Measurements from ENCODE around the gene KIF13A. TPM values are rescaled to one million over a fixed set of nuclear protein-coding genes. Genes with fewer than 3 reads are reported as not detected.

The KIF13A gene
- total RNA-seq, 1 experiment from 2014 or later: 49.3 TPM

- no peak for DNase-seq (ENCODE audit: low read depth, low spot score)
- Histone ChIP-seq H3K27me3 (ENCODE audit: control insufficient read depth, insufficient read depth, low read length) (no peaks in the 10 kb centered on the region), H3K36me3 (ENCODE audit: control insufficient read depth, insufficient read depth, low read length) (peaks cover 5% of the 10 kb centered on the region), H3K4me1 (ENCODE audit: control insufficient read depth, insufficient read depth, low read length) (no peaks in the 10 kb centered on the region), H3K27ac (ENCODE audit: low read length) (no peak overlapping the region), H3K9me3 (ENCODE audit: control insufficient read depth, insufficient read depth, low read depth, low read length) (no peaks in the 10 kb centered on the region), H3K4me3 (ENCODE audit: low read depth in 2 of 2, low read length in 2 of 2) (no peak overlapping the region)
- POLR2A ChIA-PET: no interaction called here
- in situ Hi-C loops (cut with HindIII; ENCODE audit: low pct_unique_long_range_greater_than_20kb, low sequenced_read_pairs): no loop called here
- intact Hi-C loops (cut with micrococcal nuclease; ENCODE audit: unreplicated experiment): no loop called here
- TF ChIP-seq TCF7L2 (IDR thresholded peaks at IDR 0.05; ENCODE audit: low read depth, low read length) (no peak), POLR2AphosphoS5 (IDR thresholded peaks at IDR 0.05; ENCODE audit: low read depth, low read length) (no peak), SIN3A (IDR thresholded peaks at IDR 0.05; ENCODE audit: borderline replicate concordance, insufficient read depth, low read depth, low read length) (no peak), CTCF (IDR thresholded peaks at IDR 0.05) (no peak)
- TF ChIP-seq, protein P1, sequence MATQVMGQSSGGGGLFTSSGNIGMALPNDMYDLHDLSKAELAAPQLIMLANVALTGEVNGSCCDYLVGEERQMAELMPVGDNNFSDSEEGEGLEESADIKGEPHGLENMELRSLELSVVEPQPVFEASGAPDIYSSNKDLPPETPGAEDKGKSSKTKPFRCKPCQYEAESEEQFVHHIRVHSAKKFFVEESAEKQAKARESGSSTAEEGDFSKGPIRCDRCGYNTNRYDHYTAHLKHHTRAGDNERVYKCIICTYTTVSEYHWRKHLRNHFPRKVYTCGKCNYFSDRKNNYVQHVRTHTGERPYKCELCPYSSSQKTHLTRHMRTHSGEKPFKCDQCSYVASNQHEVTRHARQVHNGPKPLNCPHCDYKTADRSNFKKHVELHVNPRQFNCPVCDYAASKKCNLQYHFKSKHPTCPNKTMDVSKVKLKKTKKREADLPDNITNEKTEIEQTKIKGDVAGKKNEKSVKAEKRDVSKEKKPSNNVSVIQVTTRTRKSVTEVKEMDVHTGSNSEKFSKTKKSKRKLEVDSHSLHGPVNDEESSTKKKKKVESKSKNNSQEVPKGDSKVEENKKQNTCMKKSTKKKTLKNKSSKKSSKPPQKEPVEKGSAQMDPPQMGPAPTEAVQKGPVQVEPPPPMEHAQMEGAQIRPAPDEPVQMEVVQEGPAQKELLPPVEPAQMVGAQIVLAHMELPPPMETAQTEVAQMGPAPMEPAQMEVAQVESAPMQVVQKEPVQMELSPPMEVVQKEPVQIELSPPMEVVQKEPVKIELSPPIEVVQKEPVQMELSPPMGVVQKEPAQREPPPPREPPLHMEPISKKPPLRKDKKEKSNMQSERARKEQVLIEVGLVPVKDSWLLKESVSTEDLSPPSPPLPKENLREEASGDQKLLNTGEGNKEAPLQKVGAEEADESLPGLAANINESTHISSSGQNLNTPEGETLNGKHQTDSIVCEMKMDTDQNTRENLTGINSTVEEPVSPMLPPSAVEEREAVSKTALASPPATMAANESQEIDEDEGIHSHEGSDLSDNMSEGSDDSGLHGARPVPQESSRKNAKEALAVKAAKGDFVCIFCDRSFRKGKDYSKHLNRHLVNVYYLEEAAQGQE (IDR thresholded peaks at IDR 0.05; ENCODE audit: insufficient read depth in 1 of 2, low read depth in 2 of 2, low read length in 1 of 2): no peak
- no TSS peak for BruUV-seq (replicated peaks)
- ATAC-seq: no peak
- CTCF ChIA-PET: no interaction called here
Measured at GRCh38 chr6:17829905-17830304, 157.5 kb downstream of the KIF13A start.

DNA sequence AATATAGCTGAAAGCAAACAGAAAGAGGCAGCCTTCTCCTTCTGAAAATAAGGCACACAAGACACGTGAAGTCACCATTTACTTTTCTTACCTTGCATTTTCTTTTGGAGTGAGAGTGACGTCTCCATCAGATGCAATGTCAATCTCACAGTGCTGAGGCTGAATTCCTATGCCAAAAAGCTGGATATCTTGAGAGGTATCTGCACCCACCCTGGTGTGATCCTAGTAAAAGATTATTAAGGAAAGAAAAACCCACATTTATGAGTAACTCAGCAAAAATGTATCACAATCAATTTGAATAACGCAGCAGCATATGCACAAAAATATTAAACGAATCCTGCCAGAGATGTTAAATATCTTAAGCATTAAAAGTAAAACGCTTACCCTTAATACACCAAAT, 159.3 kb downstream of the KIF13A start:
- TF ChIP-seq POLR2AphosphoS5 (IDR thresholded peaks at IDR 0.05; ENCODE audit: low read depth, low read length): no peak
- no peak for TF ChIP-seq TCF7L2 (IDR thresholded peaks at IDR 0.05; ENCODE audit: low read depth, low read length)
- no peak for TF ChIP-seq SIN3A (IDR thresholded peaks at IDR 0.05; ENCODE audit: borderline replicate concordance, insufficient read depth, low read depth, low read length)
- TF ChIP-seq CTCF (IDR thresholded peaks at IDR 0.05): no peak
- TF ChIP-seq, protein P1 (IDR thresholded peaks at IDR 0.05; ENCODE audit: insufficient read depth in 1 of 2, low read depth in 2 of 2, low read length in 1 of 2): no peak
- intact Hi-C loops (cut with micrococcal nuclease; ENCODE audit: unreplicated experiment) (no loop called here), in situ Hi-C loops (cut with HindIII; ENCODE audit: low pct_unique_long_range_greater_than_20kb, low sequenced_read_pairs) (no loop called here)
- Histone ChIP-seq H3K4me1 (ENCODE audit: control insufficient read depth, insufficient read depth, low read length) (no peaks in the 10 kb centered on the region), H3K36me3 (ENCODE audit: control insufficient read depth, insufficient read depth, low read length) (peaks cover 5% of the 10 kb centered on the region), H3K27me3 (ENCODE audit: control insufficient read depth, insufficient read depth, low read length) (no peaks in the 10 kb centered on the region), H3K27ac (ENCODE audit: low read length) (no peak overlapping the region), H3K4me3 (ENCODE audit: low read depth in 2 of 2, low read length in 2 of 2) (no peak overlapping the region), H3K9me3 (ENCODE audit: control insufficient read depth, insufficient read depth, low read depth, low read length) (no peaks in the 10 kb centered on the region)
- no TSS peak for BruUV-seq (replicated peaks)
- ATAC-seq: no peak
- POLR2A ChIA-PET: no interaction called here
- DNase-seq (ENCODE audit: low read depth, low spot score): no peak
- CTCF ChIA-PET: no interaction called here

All from Panc1 (cell line).